Limb (tissue), 2 donors: ENCODE data around the gene TMEM52.

Experiments
- DNase-seq, 2 donors: peaks; one replicate each; pipeline ENCODE4 v3.0.0-alpha.2; 2016; ENCODE audit errors: extremely low spot score in 2 of 2

The TMEM52 gene

DNA sequence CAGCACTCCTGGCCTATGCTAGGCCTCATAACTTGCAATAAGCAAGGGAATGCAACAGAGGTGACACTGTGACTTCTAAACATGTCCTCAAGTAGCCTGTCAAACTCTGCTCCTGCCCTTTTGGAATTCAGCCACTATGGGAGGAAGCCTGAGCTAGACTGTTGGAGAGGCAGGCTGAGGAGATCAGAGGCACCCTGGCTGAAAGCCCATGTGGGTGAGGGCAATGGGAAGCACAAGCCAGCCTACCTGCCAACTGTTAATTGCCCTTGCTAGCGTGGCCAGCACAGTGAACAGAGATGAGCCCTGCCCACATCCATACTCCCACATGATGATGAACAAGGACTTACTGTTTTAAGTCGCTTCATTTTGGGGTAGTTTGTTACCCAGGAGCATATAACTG is 45.9 kb downstream of the TMEM52 start:
- no peak for DNase-seq

DNA sequence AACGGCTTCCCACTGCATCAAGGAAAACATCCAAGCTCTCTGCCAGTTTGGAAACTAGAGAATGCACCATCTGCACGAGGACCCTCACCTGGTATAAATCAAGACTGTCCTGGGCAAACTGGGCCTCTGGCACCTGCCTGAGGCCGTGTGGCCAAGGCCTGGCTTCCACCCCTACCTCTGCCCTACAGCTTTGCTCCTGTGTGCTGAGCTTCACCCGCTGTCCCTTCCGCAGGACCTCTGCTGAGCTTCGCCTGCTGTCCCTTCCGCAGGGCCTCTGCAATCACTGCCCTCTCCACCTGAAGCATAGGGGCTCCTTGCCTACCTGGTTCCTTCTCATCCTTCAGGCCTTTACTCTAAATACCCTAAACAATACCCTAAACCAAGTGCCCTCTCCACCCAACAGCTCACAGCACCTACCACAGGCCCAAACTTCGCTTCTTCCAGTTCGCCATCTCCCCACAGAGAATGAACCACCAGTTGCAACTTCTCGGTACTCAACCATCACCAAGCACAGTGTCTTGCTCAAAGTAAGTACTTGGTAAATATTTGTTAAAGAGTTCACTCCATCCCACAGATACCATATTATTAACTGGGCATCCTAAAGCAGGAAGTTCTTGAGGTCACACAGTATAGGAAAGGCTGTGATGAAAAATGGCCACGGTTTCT is 46.6 kb downstream of the TMEM52 start:
- no peak for DNase-seq

DNA sequence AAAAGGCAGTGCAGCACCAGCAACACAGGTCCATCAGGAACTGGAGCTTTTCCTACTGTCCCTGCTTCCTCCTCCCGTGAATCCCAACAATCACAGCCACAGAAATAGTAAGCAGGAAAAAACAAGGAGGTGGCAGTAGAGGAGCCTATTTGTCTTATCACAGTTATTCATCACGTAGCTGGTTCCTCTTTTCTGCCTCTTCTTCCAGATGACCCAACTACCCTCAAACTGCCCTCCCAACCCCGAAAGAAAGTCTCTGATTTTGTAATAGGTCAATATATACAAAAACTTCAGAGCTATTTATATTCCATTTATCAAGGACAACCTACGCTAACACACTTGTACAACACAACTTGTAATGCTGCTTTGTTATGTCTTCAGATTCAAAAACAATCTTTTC is 49.6 kb downstream of the TMEM52 start:
- DNase-seq, result no peak
